ENCODE results near the gene VAPA. TPM values are rescaled to one million over a fixed set of nuclear protein-coding genes. Genes with fewer than 3 reads are reported as not detected.

Gene VAPA
- total and polyA plus RNA-seq, 9 of the 15 experiments (the other 6 are each of a cell fraction or from before 2014, with no cell fraction given): 219 to 902 (median 526) TPM

- no peak for TF ChIP-seq CEBPG (CRISPR knock-in tag; IDR thresholded peaks at IDR 0.05)
- TF ChIP-seq CEBPG (tag; conservative IDR thresholded peaks at IDR 0.05 in 1 of 2, IDR thresholded peaks at IDR 0.05 in 1 of 2): no peak
- no peak for TF ChIP-seq PHF8 (IDR thresholded peaks at IDR 0.05; ENCODE audit: borderline replicate concordance, low read length)
- TF ChIP-seq TEAD1 (CRISPR knock-in tag; IDR thresholded peaks at IDR 0.05): 0 out of 4 replicates have a peak, but pooled peaks of 1 of the 2 experiments have one; percentile 20
- TF ChIP-seq, protein P1, sequence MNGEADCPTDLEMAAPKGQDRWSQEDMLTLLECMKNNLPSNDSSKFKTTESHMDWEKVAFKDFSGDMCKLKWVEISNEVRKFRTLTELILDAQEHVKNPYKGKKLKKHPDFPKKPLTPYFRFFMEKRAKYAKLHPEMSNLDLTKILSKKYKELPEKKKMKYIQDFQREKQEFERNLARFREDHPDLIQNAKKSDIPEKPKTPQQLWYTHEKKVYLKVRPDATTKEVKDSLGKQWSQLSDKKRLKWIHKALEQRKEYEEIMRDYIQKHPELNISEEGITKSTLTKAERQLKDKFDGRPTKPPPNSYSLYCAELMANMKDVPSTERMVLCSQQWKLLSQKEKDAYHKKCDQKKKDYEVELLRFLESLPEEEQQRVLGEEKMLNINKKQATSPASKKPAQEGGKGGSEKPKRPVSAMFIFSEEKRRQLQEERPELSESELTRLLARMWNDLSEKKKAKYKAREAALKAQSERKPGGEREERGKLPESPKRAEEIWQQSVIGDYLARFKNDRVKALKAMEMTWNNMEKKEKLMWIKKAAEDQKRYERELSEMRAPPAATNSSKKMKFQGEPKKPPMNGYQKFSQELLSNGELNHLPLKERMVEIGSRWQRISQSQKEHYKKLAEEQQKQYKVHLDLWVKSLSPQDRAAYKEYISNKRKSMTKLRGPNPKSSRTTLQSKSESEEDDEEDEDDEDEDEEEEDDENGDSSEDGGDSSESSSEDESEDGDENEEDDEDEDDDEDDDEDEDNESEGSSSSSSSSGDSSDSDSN (IDR thresholded peaks at IDR 0.05; ENCODE audit: borderline replicate concordance in 1 of 2, low read depth in 2 of 2, low read length in 2 of 2): no peak
- no peak for TF ChIP-seq HNRNPK (IDR thresholded peaks at IDR 0.05; ENCODE audit: low read depth, low read length, poor library complexity, severe bottlenecking)
- no peak for TF ChIP-seq ZBTB17 (CRISPR knock-in tag; IDR thresholded peaks at IDR 0.05)
- peak; percentile 89 for TF ChIP-seq MEIS2 (IDR thresholded peaks at IDR 0.05; ENCODE audit: partially characterized antibody)
- no peak for TF ChIP-seq EP400 (IDR thresholded peaks at IDR 0.05)
- no peak for TF ChIP-seq ZNF134 (CRISPR knock-in tag; conservative IDR thresholded peaks at IDR 0.05)
- TF ChIP-seq, protein P2, sequence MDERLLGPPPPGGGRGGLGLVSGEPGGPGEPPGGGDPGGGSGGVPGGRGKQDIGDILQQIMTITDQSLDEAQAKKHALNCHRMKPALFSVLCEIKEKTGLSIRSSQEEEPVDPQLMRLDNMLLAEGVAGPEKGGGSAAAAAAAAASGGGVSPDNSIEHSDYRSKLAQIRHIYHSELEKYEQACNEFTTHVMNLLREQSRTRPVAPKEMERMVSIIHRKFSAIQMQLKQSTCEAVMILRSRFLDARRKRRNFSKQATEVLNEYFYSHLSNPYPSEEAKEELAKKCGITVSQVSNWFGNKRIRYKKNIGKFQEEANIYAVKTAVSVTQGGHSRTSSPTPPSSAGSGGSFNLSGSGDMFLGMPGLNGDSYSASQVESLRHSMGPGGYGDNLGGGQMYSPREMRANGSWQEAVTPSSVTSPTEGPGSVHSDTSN (CRISPR knock-in tag; IDR thresholded peaks at IDR 0.05; ENCODE audit: low read depth): no peak
- TF ChIP-seq, protein P2 (tag; conservative IDR thresholded peaks at IDR 0.05; ENCODE audit: low read depth): peak; percentile 86
- no peak for TF ChIP-seq NRF1 (conservative IDR thresholded peaks at IDR 0.05 in 1 of 2, IDR thresholded peaks at IDR 0.05 in 1 of 2)
- no peak for TF ChIP-seq ZNF224 (CRISPR knock-in tag; IDR thresholded peaks at IDR 0.05)
- TF ChIP-seq ZKSCAN8 (CRISPR knock-in tag; IDR thresholded peaks at IDR 0.05): no peak
- TF ChIP-seq ZBED1 (IDR thresholded peaks at IDR 0.05): no peak
- TF ChIP-seq ZNF699 (CRISPR knock-in tag; IDR thresholded peaks at IDR 0.05; ENCODE audit: insufficient replicate concordance): no peak
These were observed 5.9 kb upstream of the VAPA start (continued) for GRCh38 chr18:9907867-9908266.
